Muscle layer of duodenum (tissue), 2 donors: Measurements from ENCODE around the gene RYR1.
A peak's percentile ranks its signal among the peaks of the same experiment; 100 is the strongest.
"Not testable (repeated sequence)": the region's sequence is repeated elsewhere in the genome, so short reads cannot be mapped to it uniquely, and the experiment has no call there.

Source experiments
- H3K27ac ChIP-seq: one replicate; pipeline ENCODE4 v1.7.0; 2013; ENCODE audit warnings: mild to moderate bottlenecking, low read length
- H3K27me3 ChIP-seq: one replicate; pipeline ENCODE4 v1.7.0; 2013; ENCODE audit warnings: low read depth, mild to moderate bottlenecking, control low read depth, low read length
- H3K36me3 ChIP-seq, 2 donors: one replicate each; pipeline ENCODE4 v1.7.0; 2013; ENCODE audit warnings: low read length in 2 of 2, control low read depth in 1 of 2, mild to moderate bottlenecking in 1 of 2; ENCODE audit not compliant: insufficient read depth in 2 of 2, control insufficient read depth in 1 of 2
- H3K4me1 ChIP-seq, 2 donors: one replicate each; pipeline ENCODE4 v1.7.0; 2013; ENCODE audit warnings: low read length in 2 of 2, mild to moderate bottlenecking in 2 of 2, control low read depth in 1 of 2, moderate library complexity in 1 of 2; ENCODE audit not compliant: insufficient read depth in 2 of 2, control insufficient read depth in 1 of 2
- H3K4me3 ChIP-seq, 2 donors: one replicate each; pipeline ENCODE4 v1.7.0; 2013; ENCODE audit warnings: low read length in 2 of 2, low read depth in 1 of 2, mild to moderate bottlenecking in 1 of 2
- H3K9me3 ChIP-seq, 2 donors: one replicate each; pipeline ENCODE4 v1.7.0; 2013; ENCODE audit warnings: low read length in 2 of 2, control low read depth in 1 of 2, mild to moderate bottlenecking in 1 of 2; ENCODE audit not compliant: control insufficient read depth in 1 of 2
- donor health status: healthy.

Gene RYR1

DNA sequence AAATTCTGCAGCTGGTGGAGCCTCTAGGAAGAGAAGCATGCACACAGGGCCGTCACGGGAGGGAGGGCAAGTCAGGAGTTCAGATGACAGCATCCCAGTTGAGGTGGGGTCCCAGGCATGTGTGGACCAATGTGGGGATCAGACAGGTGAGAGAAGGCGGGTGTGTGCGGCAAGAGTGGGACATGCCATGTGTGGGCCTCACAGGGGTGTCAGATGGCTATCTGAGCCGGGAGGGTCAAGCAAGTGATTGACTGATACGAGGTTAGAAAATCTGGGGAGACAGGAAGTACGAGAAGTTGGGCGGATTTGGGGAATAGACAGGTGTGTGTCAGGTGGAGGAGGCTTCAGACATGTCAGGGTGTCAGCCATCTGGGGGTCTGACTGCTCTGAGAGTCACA is 16.3 kb upstream of the RYR1 start:
- Histone ChIP-seq H3K27ac (no peak overlapping the region), H3K9me3 (no peaks in the 10 kb centered on the region), H3K27me3 (no peaks in the 10 kb centered on the region), H3K4me1 (peaks cover 0 to 12% of the 10 kb centered on the region in 2 donors), H3K4me3 (no peak overlapping the region), H3K36me3 (no peaks in the 10 kb centered on the region)

DNA sequence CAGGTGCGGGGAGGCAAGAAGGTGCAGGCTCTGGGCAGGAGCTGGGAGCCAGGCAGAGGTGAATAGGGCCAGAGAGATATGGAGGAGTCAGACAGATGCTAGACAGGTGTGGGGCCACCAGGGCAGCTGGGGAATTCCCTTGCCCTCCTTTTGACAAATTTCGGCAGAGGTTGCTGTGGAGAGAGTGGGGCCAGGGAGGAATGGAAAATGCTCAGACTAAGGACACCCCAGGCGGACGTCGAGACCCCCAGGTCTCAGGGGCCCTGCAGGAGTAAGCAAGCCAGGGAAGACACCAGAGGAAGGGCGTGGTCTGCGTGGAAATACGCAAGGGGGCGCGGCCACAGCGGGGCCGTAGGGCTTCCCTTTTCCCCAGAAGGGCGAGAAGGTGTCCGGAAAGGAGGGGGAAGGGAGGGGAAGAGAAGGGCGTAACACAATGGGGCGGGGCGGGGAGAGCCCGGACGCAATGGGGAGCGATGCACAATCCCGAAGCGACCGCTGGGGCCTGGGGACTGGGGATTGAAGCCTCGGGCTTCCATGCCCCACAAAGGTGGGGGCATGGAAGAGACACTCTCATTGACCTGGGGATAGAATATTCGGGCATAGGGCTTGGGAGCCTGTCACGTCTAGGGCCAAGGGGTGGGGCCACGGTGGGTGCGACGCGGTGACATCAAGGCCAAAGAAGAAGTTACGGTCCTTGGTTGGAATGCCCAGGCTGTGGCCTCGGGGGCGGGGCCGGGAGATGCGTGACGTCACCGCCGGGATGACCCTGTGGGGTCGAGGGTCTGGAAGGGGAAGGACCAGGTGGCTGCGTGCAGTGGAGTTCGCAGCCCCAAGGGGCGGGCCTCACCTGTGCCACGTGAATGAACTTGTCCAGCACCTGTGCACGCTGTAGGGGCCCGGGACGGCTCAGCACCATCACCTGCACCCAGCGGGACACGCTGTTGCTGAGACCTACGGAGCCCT is 15.7 kb upstream of the RYR1 start:
- no peak overlapping the region for H3K27ac ChIP-seq
- H3K27me3 ChIP-seq = no peaks in the 10 kb centered on the region

DNA sequence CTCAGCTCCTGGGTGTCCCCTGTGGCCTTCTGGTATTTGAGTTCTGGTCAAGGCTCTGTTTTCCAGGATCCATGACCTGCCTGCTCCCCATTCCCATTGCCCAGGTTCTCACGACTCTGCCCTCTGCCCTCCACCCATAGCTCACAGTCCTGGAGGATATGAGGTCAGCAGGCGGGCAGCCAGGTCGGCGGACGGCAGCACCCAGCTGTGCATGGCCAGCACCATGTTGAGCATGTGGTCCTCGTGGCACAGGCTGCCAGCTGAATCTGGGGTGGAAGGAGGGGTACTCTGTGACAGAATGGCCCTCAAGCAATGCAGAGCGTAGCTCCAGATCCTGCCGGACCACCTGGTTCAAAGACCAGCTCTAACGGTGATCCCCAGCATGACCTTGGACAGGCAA is 12.6 kb upstream of the RYR1 start:
- Histone ChIP-seq H3K4me1 (peaks cover 0 to 12% of the 10 kb centered on the region in 2 donors), H3K4me3 (no peak overlapping the region), H3K27me3 (no peaks in the 10 kb centered on the region), H3K36me3 (no peaks in the 10 kb centered on the region), H3K27ac (no peak overlapping the region), H3K9me3 (no peaks in the 10 kb centered on the region)

More for the DNA sequence above, 15.7 kb upstream of the RYR1 start:
- H3K36me3 ChIP-seq = no peaks in the 10 kb centered on the region
- H3K4me1 ChIP-seq = peaks cover 0 to 12% of the 10 kb centered on the region in 2 donors
- H3K9me3 ChIP-seq = no peaks in the 10 kb centered on the region
- peak overlapping the region in 1 of 2 donors; percentile 55 for H3K4me3 ChIP-seq

- Histone ChIP-seq H3K4me1 (peaks cover 0 to 12% of the 10 kb centered on the region in 2 donors), H3K4me3 (no peak overlapping the region), H3K27ac (no peak overlapping the region), H3K9me3 (no peaks in the 10 kb centered on the region), H3K36me3 (no peaks in the 10 kb centered on the region), H3K27me3 (no peaks in the 10 kb centered on the region)
Observed at GRCh38 chr19:38421856-38422255, 11.6 kb upstream of the RYR1 start.

- no peaks in the 10 kb centered on the region for H3K9me3 ChIP-seq
- peaks cover 0 to 11% of the 10 kb centered on the region in 2 donors for H3K4me1 ChIP-seq
- no peaks in the 10 kb centered on the region for H3K27me3 ChIP-seq
- no peaks in the 10 kb centered on the region for H3K36me3 ChIP-seq
- H3K27ac ChIP-seq = no peak overlapping the region
- H3K4me3 ChIP-seq = no peak overlapping the region
Observed at GRCh38 chr19:38422438-38422837, 11.1 kb upstream of the RYR1 start.

GRCh38 chr19:38424272-38424671 is 9.2 kb upstream of the RYR1 start:
- Histone ChIP-seq H3K4me3 (no peak overlapping the region), H3K27ac (no peak overlapping the region), H3K4me1 (no peaks in the 10 kb centered on the region), H3K27me3 (no peaks in the 10 kb centered on the region), H3K36me3 (no peaks in the 10 kb centered on the region), H3K9me3 (no peaks in the 10 kb centered on the region)

GRCh38 chr19:38425222-38425809 is 8.2 kb upstream of the RYR1 start:
- Histone ChIP-seq H3K27me3 (no peaks in the 10 kb centered on the region), H3K27ac (no peak overlapping the region), H3K36me3 (no peaks in the 10 kb centered on the region), H3K4me3 (peak overlapping the region; percentile 21 to 49), H3K4me1 (no peaks in the 10 kb centered on the region), H3K9me3 (no peaks in the 10 kb centered on the region)

DNA sequence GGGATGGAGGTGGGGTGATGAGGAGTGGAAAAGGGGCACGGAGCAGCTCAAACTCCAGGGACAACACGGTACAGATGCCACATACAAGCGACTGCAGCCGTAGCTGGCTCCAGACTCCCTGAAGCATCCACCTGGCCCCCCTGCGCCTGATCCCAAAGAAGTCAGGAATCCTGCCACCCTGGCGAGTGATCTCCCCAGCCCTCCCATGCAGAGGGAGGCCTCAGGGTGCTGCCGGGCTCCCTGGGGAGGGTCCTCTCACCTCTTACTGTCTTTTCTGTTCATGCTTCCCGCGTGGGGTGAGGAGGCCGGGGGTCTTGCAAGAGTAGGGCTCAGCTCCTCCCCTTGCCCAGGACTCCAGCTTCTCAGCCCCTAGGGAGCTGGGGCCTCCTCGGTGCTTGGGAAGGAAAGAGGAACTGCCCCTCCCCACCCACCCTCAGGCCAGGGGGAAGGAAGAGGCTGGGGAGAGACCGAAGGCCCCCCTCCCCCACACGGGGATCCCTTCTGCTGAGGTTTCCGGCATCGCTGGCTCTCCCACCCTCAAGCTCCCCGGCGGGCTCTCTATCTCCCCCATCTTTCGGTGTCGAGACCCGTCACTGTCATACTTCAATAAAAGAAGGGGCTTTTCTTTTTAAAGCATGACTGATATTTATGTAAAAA is 7.6 kb upstream of the RYR1 start, which contains the start of gene RASGRP4:
TSS of gene RASGRP4 (minus strand) at position 410 of the 657 bp plus-strand sequence. CDS start at position 282, 128 bp downstream.
- H3K9me3 ChIP-seq = no peaks in the 10 kb centered on the region
- no peaks in the 10 kb centered on the region for H3K36me3 ChIP-seq
- H3K27ac ChIP-seq = no peak within 1 kb of the TSS
- peak within 1 kb of the TSS; percentile 21 to 49 for H3K4me3 ChIP-seq
- no peaks in the 10 kb centered on the region for H3K27me3 ChIP-seq
- no peaks in the 10 kb centered on the region for H3K4me1 ChIP-seq

- not testable (repeated sequence) for H3K4me1 ChIP-seq, H3K4me3 ChIP-seq, H3K36me3 ChIP-seq, H3K27ac ChIP-seq, H3K9me3 ChIP-seq, H3K27me3 ChIP-seq
Observed at GRCh38 chr19:38427035-38427677, 6.3 kb upstream of the RYR1 start.

DNA sequence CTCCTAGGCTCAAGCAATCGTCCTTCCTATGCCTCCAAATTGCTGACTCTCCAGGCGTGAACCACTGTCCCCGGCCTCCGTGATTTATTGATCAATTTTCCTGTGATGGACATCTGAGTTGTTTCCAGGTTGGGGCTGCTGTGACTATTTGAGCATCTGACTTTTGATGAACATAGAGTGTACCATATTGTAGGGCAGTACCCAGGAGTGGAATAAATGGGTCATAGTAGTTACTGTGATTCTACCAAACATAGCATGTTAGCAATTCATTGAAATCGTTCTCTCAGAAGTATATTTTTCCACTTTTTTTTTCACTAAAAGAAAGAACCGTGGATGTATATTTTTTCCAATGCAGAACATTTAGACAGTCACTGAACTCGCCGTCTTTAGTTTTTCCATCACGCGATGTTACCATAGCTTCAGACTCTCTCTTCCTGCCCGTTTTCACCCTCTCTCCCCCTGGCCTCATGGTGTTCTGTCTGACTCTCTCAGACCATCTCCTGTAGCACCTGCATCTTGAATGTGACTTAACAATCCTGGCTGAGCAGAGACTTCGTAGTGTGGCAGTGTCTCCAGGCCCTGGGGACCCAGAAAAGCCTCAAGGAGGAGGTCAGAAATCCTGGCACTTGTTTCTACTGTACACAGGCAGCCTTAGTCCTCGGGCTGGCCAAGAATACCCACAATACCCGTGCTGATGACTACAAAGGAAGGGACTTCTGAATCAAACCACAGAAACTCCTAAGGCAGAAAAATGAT is 4.3 kb upstream of the RYR1 start:
- peaks cover 5% of the 10 kb centered on the region for H3K27me3 ChIP-seq
- no peaks in the 10 kb centered on the region for H3K9me3 ChIP-seq
- H3K4me1 ChIP-seq = peaks cover 0 to 5% of the 10 kb centered on the region in 2 donors
- no peak overlapping the region for H3K27ac ChIP-seq
- H3K36me3 ChIP-seq = no peaks in the 10 kb centered on the region
- no peak overlapping the region for H3K4me3 ChIP-seq
